Measurements from ENCODE around the gene TARDBP.

GRCh38 chr1:10992864-10993263, 19.6 kb upstream of the TARDBP start:
- TF ChIP-seq CTCF (conservative IDR thresholded peaks at IDR 0.05; ENCODE audit: low read depth, low read length) (no peak), EZH2 (IDR thresholded peaks at IDR 0.05; ENCODE audit: borderline replicate concordance, low read depth, low read length, poor library complexity, severe bottlenecking) (no peak)
